HG03039 (cell line): ENCODE data around the gene OSBPL1A.
"Not testable (repeated sequence)": the region's sequence is repeated elsewhere in the genome, so short reads cannot be mapped to it uniquely, and the experiment has no call there.

ENCODE experiments used
- ATAC-seq: cut with Tn5 transposase; IDR thresholded peaks from one replicate; pipeline ENCODE4 v1.9.1; 2021; ENCODE audit warnings: mild to moderate bottlenecking, moderate library complexity; ENCODE audit not compliant: unreplicated experiment

Gene OSBPL1A

GRCh38 chr18:24398540-24398939 lies 916 bp upstream of the OSBPL1A start:
- no peak for ATAC-seq

- peak; percentile 25 for ATAC-seq
These were observed 412 bp downstream of the OSBPL1A start for GRCh38 chr18:24397131-24397693.

DNA sequence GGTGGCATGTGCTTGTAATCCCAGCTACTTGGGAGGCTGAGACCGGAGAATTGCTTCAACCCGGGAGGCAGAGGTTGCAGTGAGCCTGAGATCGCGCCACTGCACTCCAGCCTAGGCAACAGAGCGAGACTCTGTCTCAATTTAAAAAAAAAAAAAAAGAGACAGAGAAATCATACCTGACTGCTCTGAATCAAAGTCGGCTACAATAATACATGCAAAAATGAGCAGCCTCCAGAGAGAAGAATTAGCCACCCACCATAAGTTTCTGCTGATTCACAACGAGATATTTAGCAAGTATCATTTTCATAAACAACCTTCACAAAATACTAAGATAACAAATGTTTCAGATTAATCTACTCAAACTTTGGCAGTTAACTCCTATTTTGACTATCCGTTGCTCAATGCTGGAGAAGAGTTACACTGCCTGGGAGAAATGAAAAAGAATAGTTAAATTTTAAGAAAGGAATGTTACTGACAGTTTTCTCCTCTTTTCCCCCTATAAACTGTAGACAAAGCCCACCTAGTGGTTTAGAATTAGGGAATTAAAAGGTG lies 1.5 kb downstream of the OSBPL1A start:
- ATAC-seq: no peak

DNA sequence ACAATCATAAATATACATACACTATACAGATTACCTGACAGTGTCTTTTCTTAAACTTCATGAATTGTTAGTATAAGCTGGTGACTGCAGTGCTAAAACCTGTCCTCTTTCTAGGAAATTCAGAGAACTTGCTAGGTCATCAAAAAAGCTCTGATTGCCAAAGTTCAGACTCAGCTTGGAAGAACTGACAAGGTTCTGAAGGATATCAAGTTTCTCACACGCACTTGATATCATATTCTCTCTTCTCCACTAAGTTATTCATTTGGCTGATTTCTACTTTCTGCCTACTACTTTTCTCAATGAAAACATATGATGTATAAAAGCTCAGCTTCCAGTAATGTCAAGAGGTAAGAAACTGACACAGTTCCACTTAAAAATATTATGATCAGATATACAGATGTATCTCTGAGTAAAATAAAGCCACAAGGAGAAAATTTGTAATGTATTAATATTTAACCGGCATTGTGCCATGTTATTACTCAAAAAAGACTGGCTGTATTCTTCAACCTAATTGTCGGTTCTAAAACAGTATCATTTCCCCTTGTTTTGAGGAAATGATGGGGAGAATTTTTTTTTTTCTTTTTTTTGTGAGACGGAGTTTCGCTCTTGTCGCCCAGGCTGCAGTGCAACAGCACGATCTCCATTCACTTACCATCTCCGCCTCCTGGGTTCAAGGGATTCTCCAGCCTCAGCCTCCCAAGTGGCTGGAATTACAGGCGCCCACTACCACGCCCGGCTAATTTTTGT lies 2.4 kb downstream of the OSBPL1A start:
- no peak for ATAC-seq

DNA sequence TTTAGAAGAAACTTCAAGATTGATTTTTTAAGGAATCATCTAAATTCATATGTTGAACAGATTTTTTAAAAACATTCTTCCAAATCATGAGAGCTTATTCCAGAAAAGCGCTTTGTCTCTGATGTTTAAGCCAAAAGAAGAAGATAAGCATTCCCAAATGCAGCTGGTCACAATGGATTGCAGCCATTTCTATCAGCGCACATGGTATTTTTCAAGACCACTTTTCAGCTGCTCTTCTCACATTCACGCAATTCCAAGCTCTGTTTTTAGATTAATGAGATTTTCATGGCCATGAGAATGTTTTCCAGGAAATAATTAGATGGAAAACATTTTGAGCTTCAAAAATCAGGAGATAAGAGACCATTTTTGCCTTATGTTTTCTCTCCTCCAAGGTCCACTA lies 8.7 kb downstream of the OSBPL1A start:
- ATAC-seq: no peak

GRCh38 chr18:24386681-24387080 lies 10.9 kb downstream of the OSBPL1A start:
- no peak for ATAC-seq

DNA sequence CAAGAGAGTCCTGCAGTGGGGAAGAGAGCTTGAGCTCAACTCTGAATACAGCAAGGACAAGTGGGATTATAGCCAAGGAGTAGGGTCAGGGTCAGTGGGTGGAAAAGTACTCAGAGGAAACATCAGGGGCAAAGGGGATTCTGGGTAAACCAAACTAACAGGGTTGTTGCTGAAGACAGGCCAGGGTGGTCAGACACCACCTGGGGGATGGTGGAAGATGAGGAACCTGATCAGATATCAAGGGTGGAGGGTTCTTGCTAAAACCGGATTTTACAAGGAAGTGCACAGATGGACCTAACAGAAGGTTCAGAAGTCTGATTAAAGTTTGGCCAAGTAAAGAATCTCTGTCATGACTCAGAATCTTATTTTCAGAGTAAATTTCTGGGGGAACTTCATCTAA lies 16.5 kb downstream of the OSBPL1A start:
- no peak for ATAC-seq

- no peak for ATAC-seq
These were observed 17.4 kb downstream of the OSBPL1A start for GRCh38 chr18:24380163-24380747.

GRCh38 chr18:24378598-24378997 lies 19.0 kb downstream of the OSBPL1A start:
- ATAC-seq: no peak

DNA sequence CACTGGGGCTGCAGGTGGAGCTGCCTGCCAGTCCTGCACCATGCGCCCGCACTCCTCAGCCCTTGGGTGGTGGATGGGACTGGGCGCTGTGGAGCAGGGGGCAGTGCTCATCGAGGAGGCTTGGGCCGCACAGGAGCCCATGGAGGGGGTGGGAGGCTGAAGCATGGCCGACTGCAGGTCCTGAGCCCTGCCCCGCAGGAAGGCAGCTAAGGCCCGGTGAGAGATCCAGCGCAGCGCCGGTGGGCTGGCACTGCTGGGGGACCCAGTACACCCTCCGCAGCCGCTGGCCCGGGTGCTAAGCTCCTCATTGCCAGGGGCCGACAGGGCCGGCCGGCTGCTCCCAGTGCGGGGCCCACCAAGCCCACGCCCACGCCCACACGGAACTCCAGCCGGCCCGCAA lies 21.1 kb downstream of the OSBPL1A start:
- not testable (repeated sequence) for ATAC-seq

- no peak for ATAC-seq
These were observed 24.3 kb downstream of the OSBPL1A start for GRCh38 chr18:24373328-24373727.

GRCh38 chr18:24372279-24372872 lies 25.2 kb downstream of the OSBPL1A start:
- no peak for ATAC-seq

GRCh38 chr18:24370120-24370519 lies 27.5 kb downstream of the OSBPL1A start:
- ATAC-seq: no peak

- no peak for ATAC-seq
These were observed 28.2 kb downstream of the OSBPL1A start for GRCh38 chr18:24369426-24369825.

DNA sequence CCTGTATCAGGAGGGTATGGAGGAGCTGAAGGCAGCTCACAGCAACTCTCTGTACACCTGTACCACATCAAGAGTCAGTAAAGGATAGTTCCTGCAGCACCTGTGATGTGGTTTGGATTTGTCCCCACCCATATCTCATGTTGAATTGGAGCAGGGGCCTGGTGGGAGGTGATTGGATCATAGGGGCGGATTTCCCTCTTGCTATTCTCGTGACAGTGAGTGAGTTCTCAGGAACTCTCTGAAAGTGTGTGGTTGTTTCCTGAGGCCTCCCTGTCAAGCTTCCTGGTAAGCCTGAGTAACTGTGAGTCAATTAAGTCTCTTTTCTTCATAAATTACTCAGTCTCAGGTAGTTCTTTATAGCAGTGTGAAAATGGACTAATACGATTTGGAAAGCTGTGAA lies 28.9 kb downstream of the OSBPL1A start:
- no peak for ATAC-seq

DNA sequence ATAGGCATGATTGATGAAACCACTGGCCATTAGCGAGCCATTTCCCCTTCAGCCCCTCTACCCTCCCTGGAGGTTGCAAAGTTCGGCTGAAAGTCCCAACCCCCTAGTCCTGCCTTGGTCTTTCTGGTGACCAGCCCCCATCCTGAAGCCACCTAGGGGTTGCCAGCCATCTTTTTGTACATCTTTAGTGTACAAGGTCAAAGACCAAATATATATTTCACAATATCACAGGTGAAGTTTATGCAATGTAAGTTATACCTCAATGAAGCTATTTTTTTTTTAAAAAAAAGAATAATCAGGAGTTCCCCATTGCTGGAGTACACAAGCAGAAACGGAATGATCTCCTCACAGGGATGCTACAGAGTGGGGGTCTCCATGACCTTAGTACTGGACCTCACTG lies 31.3 kb downstream of the OSBPL1A start:
- ATAC-seq: no peak

GRCh38 chr18:24364177-24364576 lies 33.4 kb downstream of the OSBPL1A start:
- no peak for ATAC-seq

- ATAC-seq: no peak
These were observed 34.9 kb downstream of the OSBPL1A start for GRCh38 chr18:24362757-24363156.

- ATAC-seq: not testable (repeated sequence)
These were observed 37.7 kb downstream of the OSBPL1A start for GRCh38 chr18:24359787-24360530.

DNA sequence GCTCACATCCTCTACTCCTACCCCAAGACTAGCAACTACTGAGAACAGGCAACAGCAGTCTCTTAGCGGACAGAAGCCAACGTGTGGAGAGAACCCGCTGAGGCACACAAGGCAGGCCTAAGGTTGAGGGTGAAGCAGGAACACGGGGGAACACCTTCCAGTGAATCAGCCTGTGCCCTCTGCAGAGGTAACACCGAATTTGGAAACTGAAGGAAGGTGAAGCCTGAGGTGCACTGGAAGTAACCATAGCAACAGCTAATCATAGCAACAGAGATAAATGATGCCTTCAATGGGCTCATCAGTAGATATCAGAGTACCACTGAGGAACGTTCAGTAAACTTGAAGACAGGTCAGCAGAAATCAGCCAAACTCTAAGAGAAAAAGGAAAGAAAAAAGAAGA lies 43.3 kb downstream of the OSBPL1A start:
- no peak for ATAC-seq

DNA sequence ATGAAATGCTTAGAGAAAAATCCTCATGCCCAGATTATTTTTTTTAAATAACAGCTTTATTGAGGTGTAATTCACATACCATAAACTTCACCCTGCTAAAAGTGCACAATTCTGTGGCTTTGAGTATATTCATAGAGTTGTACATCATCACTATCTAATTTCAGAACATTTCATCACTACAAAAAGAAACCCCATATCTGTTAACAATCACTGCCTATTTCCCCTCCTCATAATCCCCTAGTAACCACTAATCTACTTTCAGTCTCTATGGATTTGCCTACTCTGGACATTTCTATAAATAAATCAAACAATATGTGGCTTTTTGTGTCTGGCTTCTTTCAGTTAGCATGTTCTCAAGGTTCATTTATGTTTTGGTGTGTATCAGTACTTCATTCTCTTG lies 51.4 kb downstream of the OSBPL1A start:
- ATAC-seq: no peak
